Measurements from ENCODE around the gene P2RY12. TPM values are rescaled to one million over a fixed set of nuclear protein-coding genes. Genes with fewer than 3 reads are reported as not detected.

Gene P2RY12
- total and polyA plus RNA-seq, 2 of the 8 experiments (the other 6 are each of a cell fraction or from before 2014, with no cell fraction given): not detected

- H2BK5ac ChIP-seq (ENCODE audit: low read depth, low read length): no peak overlapping the region
- H2BK12ac ChIP-seq (ENCODE audit: low read depth, low read length): no peak overlapping the region
- H3K79me2 ChIP-seq (ENCODE audit: control insufficient read depth in 1 of 2, insufficient read depth in 2 of 2, low read length in 2 of 2): no peaks in the 10 kb centered on the region
- no peak overlapping the region for H3K4ac ChIP-seq (replicated peaks; ENCODE audit: insufficient read length, low read depth, low read length)
- H2AK5ac ChIP-seq (ENCODE audit: low read depth, low read length): no peak overlapping the region
- TF ChIP-seq GTF2F1 (IDR thresholded peaks at IDR 0.05; ENCODE audit: borderline replicate concordance, low read depth, low read length) (no peak), NRF1 (IDR thresholded peaks at IDR 0.05; ENCODE audit: low read depth, low read length) (no peak), NANOG (IDR thresholded peaks at IDR 0.05; ENCODE audit: insufficient read depth, low read depth, low read length, poor library complexity, severe bottlenecking) (no peak), FOSL1 (IDR thresholded peaks at IDR 0.05; ENCODE audit: insufficient read depth, low read depth, low read length) (no peak)
- H2BK20ac ChIP-seq (ENCODE audit: low read length): no peak overlapping the region
- H3K4me3 ChIP-seq (ENCODE audit: extremely low read depth in 1 of 4, insufficient read depth in 2 of 4, low read depth in 3 of 4, low read length in 4 of 4): no peak overlapping the region
- H4K20me1 ChIP-seq (replicated peaks in 1 of 2; ENCODE audit: control insufficient read depth in 1 of 2, insufficient read depth in 2 of 2, low read length in 2 of 2): peaks cover 0 to 2% of the 10 kb centered on the region in 2 experiments
- no peak overlapping the region for H3K56ac ChIP-seq (replicated peaks; ENCODE audit: insufficient read length, low read depth, low read length)
- H3K79me1 ChIP-seq (ENCODE audit: low read depth, low read length): no peaks in the 10 kb centered on the region
- no peak overlapping the region for H3K14ac ChIP-seq (ENCODE audit: insufficient read length)
- no peak overlapping the region for H3K9ac ChIP-seq (replicated peaks in 1 of 4; ENCODE audit: extremely low read depth in 1 of 4, low read depth in 3 of 4, low read length in 3 of 4)
- H4K91ac ChIP-seq (replicated peaks; ENCODE audit: insufficient read length, low read length): no peak overlapping the region
- H2BK120ac ChIP-seq (replicated peaks; ENCODE audit: low read depth, low read length): no peak overlapping the region
- DNase-seq (ENCODE audit: low read depth in 1 of 2, low spot score in 2 of 2) (no peak), FAIRE-seq (no peak)
- CTCF ChIA-PET (ENCODE audit: partially characterized antibody): interaction anchor here (0.6 to 3.0 kb wide), 2 partner anchors 26 to 216 kb away, joined by 3 to 11 read pairs; no protein-coding TSS in a partner anchor
- H3K36me3 ChIP-seq (ENCODE audit: control insufficient read depth in 2 of 4, insufficient read depth in 4 of 4, low read length in 3 of 4): no peaks in the 10 kb centered on the region
- POLR2A ChIA-PET (ENCODE audit: partially characterized antibody): no interaction called here
- no peak overlapping the region for H3K4me2 ChIP-seq (ENCODE audit: insufficient read depth in 1 of 2, low read depth in 2 of 2, low read length in 2 of 2)
- no peaks in the 10 kb centered on the region for H3K23me2 ChIP-seq (ENCODE audit: low read depth, low read length)
- H3K9me3 ChIP-seq (ENCODE audit: insufficient read depth in 2 of 2, low read depth in 1 of 2, low read length in 1 of 2): no peaks in the 10 kb centered on the region
- no peak overlapping the region for H4K8ac ChIP-seq (ENCODE audit: extremely low read depth, insufficient read depth, low read length)
- H2AFZ ChIP-seq (ENCODE audit: low read length): no peak overlapping the region
- peaks cover 4 to 20% (median 15%) of the 10 kb centered on the region in 4 experiments for H3K4me1 ChIP-seq (replicated peaks in 1 of 4; ENCODE audit: control insufficient read depth in 3 of 4, insufficient read depth in 4 of 4, low read length in 3 of 4)
- H3K23ac ChIP-seq (ENCODE audit: insufficient read length): no peak overlapping the region
- 93% methylated on average over 3 of the region's 3 CpGs; no CpG with 5 or more reads in 1 of the 2 experiments for WGBS, 2 experiments (ENCODE audit: extremely low coverage in 1 of 2, insufficient coverage in 1 of 2, insufficient read length in 1 of 2, insufficient replicate concordance in 2 of 2, low coverage in 1 of 2, low lambda C conversion rate in 2 of 2, missing lambda C conversion rate in 1 of 2)
- H3K27ac ChIP-seq (ENCODE audit: low read depth, low read length): no peak overlapping the region
- 0 out of 7 replicates have a peak, but pooled peaks cover 0 to 3% (median 0%) of the 10 kb centered on the region in 4 experiments for H3K27me3 ChIP-seq (replicated peaks in 1 of 4; ENCODE audit: control insufficient read depth in 3 of 4, extremely low read depth in 1 of 4, insufficient read depth in 3 of 4, low read length in 3 of 4)
- no peak overlapping the region for H4K5ac ChIP-seq (ENCODE audit: insufficient read length, low read depth, low read length)
- no peak overlapping the region for H3K18ac ChIP-seq (ENCODE audit: extremely low read depth, low read length)
- H2BK15ac ChIP-seq (ENCODE audit: low read length): no peak overlapping the region
These were observed 82.8 kb downstream of the P2RY12 start for GRCh38 chr3:151301787-151302186.

Measured in H1 (cell line).